T-cell (primary cell): ENCODE results near the gene ARHGAP8. TPM values are rescaled to one million over a fixed set of nuclear protein-coding genes. Genes with fewer than 3 reads are reported as not detected.

Experiments used
- ATAC-seq, 4 experiments: fragments of 200-7000 bp in 3 of 4; fragments of 150-1000 bp in 1 of 4; cut with Tn5 transposase; replicated peaks in 1 of 4; 1 replicate in 3 of 4; 2 replicates in 1 of 4; pipeline ENCODE4 v1.10.0; 2021; ENCODE audit warnings: moderate library complexity in 3 of 4, mild to moderate bottlenecking in 2 of 4, moderate number of reproducible peaks in 1 of 4
- CTCF ChIA-PET, 2 donors: fragments of 300-600 bp; sonication (Branson Sonifier 250); formaldehyde crosslinking; loops; one replicate each; lab custom pipeline; 2022; ENCODE audit warnings: antibody characterized with exemption in 2 of 2; lab: Charles Lee
- POLR2A ChIA-PET, 2 donors: fragments of 300-600 bp; sonication (Branson Sonifier 250); formaldehyde crosslinking; loops; one replicate each; lab custom pipeline; 2022; ENCODE audit warnings: antibody characterized with exemption in 2 of 2; lab: Charles Lee
- DNase-seq, 35 experiments: peaks; one replicate each; pipeline versions ENCODE4 v3.0.0 to v3.0.0-alpha.2; 2013 to 2023
- H3K27ac ChIP-seq: one replicate; pipeline ENCODE4 v1.5.1; 2013; ENCODE audit warnings: low read length
- H3K27me3 ChIP-seq, 2 experiments: replicated peaks in 1 of 2; 1 replicate in 1 of 2; 2 replicates in 1 of 2; pipeline versions ENCODE4 v1.6.1 to v1.7.0; 2013; ENCODE audit warnings: low read length in 1 of 2, mixed read lengths in 1 of 2; ENCODE audit not compliant: control insufficient read depth in 2 of 2, insufficient read depth in 2 of 2; ENCODE audit errors: extremely low read depth in 1 of 2
- H3K36me3 ChIP-seq, 2 donors: 1 replicate in 1 of 2; 2 replicates in 1 of 2; pipeline versions ENCODE4 v1.6.1 to v1.7.0; 2013; ENCODE audit warnings: low read length in 1 of 2; ENCODE audit not compliant: control insufficient read depth in 2 of 2, insufficient read depth in 1 of 2; ENCODE audit errors: extremely low read depth in 1 of 2
- H3K4me1 ChIP-seq, 2 experiments: 1 replicate in 1 of 2; 2 replicates in 1 of 2; pipeline versions ENCODE4 v1.6.1 to v1.7.0; 2013; ENCODE audit warnings: low read length in 2 of 2, mixed read lengths in 1 of 2; ENCODE audit not compliant: insufficient read depth in 2 of 2, control insufficient read depth in 1 of 2; ENCODE audit errors: extremely low read depth in 1 of 2
- H3K4me3 ChIP-seq, 2 donors: 1 replicate in 1 of 2; 2 replicates in 1 of 2; pipeline versions ENCODE4 v1.5.1 to v1.7.0; 2013; ENCODE audit warnings: mild to moderate bottlenecking in 2 of 2, low read length in 1 of 2, moderate library complexity in 1 of 2; ENCODE audit not compliant: control insufficient read depth in 1 of 2; ENCODE audit errors: extremely low read depth in 1 of 2
- H3K9me3 ChIP-seq: 2 replicates; pipeline ENCODE4 v1.7.0; 2013
- H3K27ac Mint-ChIP-seq, 2 donors: one replicate each; pipeline ENCODE4 v1.8.0; 2020 to 2021; ENCODE audit warnings: mild to moderate bottlenecking in 2 of 2, mixed read lengths in 2 of 2
- H3K27me3 Mint-ChIP-seq, 2 donors: one replicate each; pipeline ENCODE4 v1.8.0; 2021 to 2022; ENCODE audit warnings: mixed read lengths in 2 of 2
- H3K36me3 Mint-ChIP-seq: one replicate; pipeline ENCODE4 v1.8.0; 2021; ENCODE audit warnings: mixed read lengths
- H3K4me1 Mint-ChIP-seq, 3 donors: one replicate each; pipeline ENCODE4 v1.8.0; 2020 to 2022; ENCODE audit warnings: mixed read lengths in 3 of 3, mild to moderate bottlenecking in 1 of 3
- H3K4me3 Mint-ChIP-seq, 3 donors: one replicate each; pipeline ENCODE4 v1.8.0; 2020 to 2022; ENCODE audit warnings: mild to moderate bottlenecking in 3 of 3, mixed read lengths in 3 of 3, moderate library complexity in 3 of 3
- H3K9me3 Mint-ChIP-seq, 3 donors: one replicate each; pipeline ENCODE4 v1.8.0; 2020 to 2022; ENCODE audit warnings: mixed read lengths in 3 of 3
- WGBS: methylation state at CpG from one replicate; pipeline ENCODE4 v1.1.5; 2013; ENCODE audit warnings: missing lambda C conversion rate; ENCODE audit not compliant: insufficient coverage; 5-methylcytosine and 5-hydroxymethylcytosine counted together
- total RNA-seq, 35 experiments: library from RNA in 6 of 35; stranded (reverse) in 6 of 35; fragments of 120-200 nt in 1 of 35; gene quantifications; one replicate each; pipeline versions ENCODE4 v1.2.1 to v1.2.4 and lab custom pipeline; 2013 to 2026

The ARHGAP8 gene
- total RNA-seq, 5 donors from 2014 or later (not counting 1 experiment from before 2014, with no cell fraction given), result 0.59 to 4.7 (median 2.0) TPM

DNA sequence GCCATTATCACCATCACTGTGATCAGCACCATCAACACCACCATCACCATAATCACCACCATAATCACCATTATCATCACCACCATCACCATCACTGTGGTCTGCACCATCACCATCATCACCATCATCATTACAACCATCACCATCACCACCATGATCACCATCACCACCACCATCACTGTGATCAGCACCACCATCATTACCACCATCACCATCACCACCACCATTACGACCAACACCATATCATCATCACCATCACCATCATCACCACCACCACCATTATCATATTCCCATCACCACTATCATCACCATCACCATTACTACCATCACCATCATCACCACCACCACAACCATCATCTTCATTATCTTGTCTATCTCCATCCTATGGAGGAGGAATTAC lies 132.2 kb downstream of the ARHGAP8 start:
- Histone ChIP-seq H3K4me3 (no peak overlapping the region), H3K9me3 (no peaks in the 10 kb centered on the region), H3K27ac (no peak overlapping the region), H3K36me3 (no peaks in the 10 kb centered on the region), H3K4me1 (no peaks in the 10 kb centered on the region), H3K27me3 (peaks cover 0 to 10% of the 10 kb centered on the region in 2 experiments)
- H3K4me3 Mint-ChIP-seq, result no peak overlapping the region
- H3K27me3 Mint-ChIP-seq, result peaks cover 0 to 5% of the 10 kb centered on the region in 2 donors
- no peak overlapping the region for H3K27ac Mint-ChIP-seq
- WGBS, result 82% methylated on average over 1 of the region's 1 CpG
- no peaks in the 10 kb centered on the region for H3K36me3 Mint-ChIP-seq
- H3K4me1 Mint-ChIP-seq, result no peaks in the 10 kb centered on the region
- ATAC-seq (no peak), DNase-seq (no peak)
- POLR2A ChIA-PET, result no interaction called here
- H3K9me3 Mint-ChIP-seq, result no peaks in the 10 kb centered on the region
- CTCF ChIA-PET, result no interaction called here

GRCh38 chr22:44884968-44885805 lies 132.8 kb downstream of the ARHGAP8 start:
- H3K27ac Mint-ChIP-seq, result no peak overlapping the region
- H3K4me1 Mint-ChIP-seq, result no peaks in the 10 kb centered on the region
- no peaks in the 10 kb centered on the region for H3K9me3 Mint-ChIP-seq
- H3K9me3 ChIP-seq, result no peaks in the 10 kb centered on the region
- WGBS, result 86% methylated on average over 12 of the region's 18 CpGs
- no peak for DNase-seq
- no peaks in the 10 kb centered on the region for H3K36me3 Mint-ChIP-seq
- H3K27me3 Mint-ChIP-seq, result peaks cover 0 to 5% of the 10 kb centered on the region in 2 donors
- H3K4me3 Mint-ChIP-seq, result no peak overlapping the region
- H3K27me3 ChIP-seq, result peaks cover 0 to 10% of the 10 kb centered on the region in 2 experiments
- no peak overlapping the region for H3K4me3 ChIP-seq
- ChIA-PET CTCF (no interaction called here), POLR2A (no interaction called here)
- no peak for ATAC-seq
- no peaks in the 10 kb centered on the region for H3K36me3 ChIP-seq
- H3K4me1 ChIP-seq, result no peaks in the 10 kb centered on the region
- H3K27ac ChIP-seq, result no peak overlapping the region

GRCh38 chr22:44885806-44886360 lies 133.5 kb downstream of the ARHGAP8 start:
- Mint-ChIP-seq H3K27ac (no peak overlapping the region), H3K36me3 (no peaks in the 10 kb centered on the region), H3K4me3 (no peak overlapping the region), H3K4me1 (no peaks in the 10 kb centered on the region), H3K27me3 (peaks cover 0 to 4% of the 10 kb centered on the region in 2 donors), H3K9me3 (no peaks in the 10 kb centered on the region)
- ChIA-PET CTCF (interaction anchor here in 1 of 2 donors (0.6 kb wide), 1 partner anchor 39 kb away, joined by 5 read pairs; no protein-coding TSS in a partner anchor), POLR2A (no interaction called here)
- Histone ChIP-seq H3K36me3 (no peaks in the 10 kb centered on the region), H3K4me1 (no peaks in the 10 kb centered on the region), H3K27ac (no peak overlapping the region), H3K4me3 (no peak overlapping the region), H3K9me3 (no peaks in the 10 kb centered on the region), H3K27me3 (peaks cover 0 to 8% of the 10 kb centered on the region in 2 experiments)
- no peak for DNase-seq
- WGBS, result 74% methylated on average over 7 of the region's 14 CpGs
- no peak for ATAC-seq

DNA sequence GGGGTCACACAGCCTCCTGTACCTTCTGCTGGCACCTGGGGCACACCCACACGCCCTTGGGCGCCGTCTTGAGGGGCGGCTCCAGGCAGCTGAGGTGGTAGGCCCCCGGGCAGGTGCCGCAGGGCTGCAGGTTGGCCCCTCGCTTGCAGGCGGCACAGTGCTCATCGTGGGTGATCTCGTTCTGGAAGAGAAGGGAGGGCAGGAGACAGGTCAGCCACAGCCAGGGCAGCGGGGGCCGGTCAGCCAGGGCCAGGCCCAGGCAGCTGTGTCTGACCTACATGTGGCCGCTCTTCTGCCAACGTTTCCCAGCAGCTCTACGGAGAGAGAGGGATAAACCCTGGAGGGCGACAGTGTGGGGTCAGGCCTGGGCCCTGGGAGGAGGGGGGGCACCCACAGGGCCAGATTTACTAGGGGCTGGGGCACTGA lies 135.6 kb downstream of the ARHGAP8 start:
- ChIA-PET POLR2A (no interaction called here), CTCF (no interaction called here)
- Histone ChIP-seq H3K4me1 (no peaks in the 10 kb centered on the region), H3K27me3 (peaks cover 0 to 9% of the 10 kb centered on the region in 2 experiments), H3K27ac (no peak overlapping the region), H3K9me3 (no peaks in the 10 kb centered on the region), H3K36me3 (no peaks in the 10 kb centered on the region), H3K4me3 (no peak overlapping the region)
- no peaks in the 10 kb centered on the region for H3K9me3 Mint-ChIP-seq
- no peak overlapping the region for H3K27ac Mint-ChIP-seq
- H3K27me3 Mint-ChIP-seq, result no peaks in the 10 kb centered on the region
- ATAC-seq (no peak), DNase-seq (no peak)
- no peak overlapping the region for H3K4me3 Mint-ChIP-seq
- H3K36me3 Mint-ChIP-seq, result no peaks in the 10 kb centered on the region
- 77% methylated on average over 11 of the region's 16 CpGs for WGBS
- H3K4me1 Mint-ChIP-seq, result no peaks in the 10 kb centered on the region

DNA sequence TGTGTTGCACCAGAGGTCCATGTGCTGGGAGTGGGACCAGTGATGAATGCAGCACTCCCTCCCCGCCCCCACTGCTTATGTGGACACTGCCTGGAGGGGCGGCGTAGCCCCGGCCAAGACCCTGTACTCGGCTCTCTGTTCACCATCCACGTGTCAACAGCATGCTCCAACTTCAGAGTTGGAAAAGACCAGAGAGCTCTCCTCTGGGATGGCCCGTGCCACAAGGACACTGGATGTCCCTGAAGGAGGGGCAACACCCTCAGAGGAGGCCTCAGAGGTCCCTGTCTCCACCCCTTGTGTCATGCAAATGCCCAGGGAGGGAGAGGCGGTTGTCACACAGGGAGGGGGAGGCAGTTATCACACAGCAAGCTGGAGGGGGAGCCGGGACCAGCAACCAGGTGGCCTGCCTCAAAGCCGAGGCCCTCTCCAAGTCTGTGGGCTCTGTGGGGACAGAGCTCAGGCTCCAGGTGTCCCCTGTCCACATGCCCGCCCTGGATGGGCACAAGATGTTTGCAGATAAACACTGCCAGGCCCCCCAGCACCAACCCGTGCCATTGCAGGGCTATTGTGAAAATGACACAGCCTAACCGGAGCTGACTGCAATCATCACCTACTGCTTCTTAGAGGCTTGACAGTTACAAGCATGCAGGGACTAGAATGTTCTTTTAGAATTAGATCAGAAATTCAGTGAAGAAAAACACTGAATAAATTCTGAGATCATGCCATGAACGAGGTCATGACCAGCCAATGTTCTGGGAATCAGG lies 136.3 kb downstream of the ARHGAP8 start:
- Histone ChIP-seq H3K9me3 (no peaks in the 10 kb centered on the region), H3K27ac (no peak overlapping the region), H3K27me3 (peaks cover 0 to 13% of the 10 kb centered on the region in 2 experiments), H3K4me3 (no peak overlapping the region), H3K4me1 (no peaks in the 10 kb centered on the region), H3K36me3 (no peaks in the 10 kb centered on the region)
- 74% methylated on average over 10 of the region's 14 CpGs for WGBS
- DNase-seq, result no peak
- CTCF ChIA-PET, result no interaction called here
- Mint-ChIP-seq H3K27me3 (peaks cover 0 to 2% of the 10 kb centered on the region in 2 donors), H3K9me3 (no peaks in the 10 kb centered on the region), H3K36me3 (no peaks in the 10 kb centered on the region), H3K4me3 (no peak overlapping the region), H3K27ac (no peak overlapping the region), H3K4me1 (no peaks in the 10 kb centered on the region)
- POLR2A ChIA-PET, result no interaction called here
- no peak for ATAC-seq

DNA sequence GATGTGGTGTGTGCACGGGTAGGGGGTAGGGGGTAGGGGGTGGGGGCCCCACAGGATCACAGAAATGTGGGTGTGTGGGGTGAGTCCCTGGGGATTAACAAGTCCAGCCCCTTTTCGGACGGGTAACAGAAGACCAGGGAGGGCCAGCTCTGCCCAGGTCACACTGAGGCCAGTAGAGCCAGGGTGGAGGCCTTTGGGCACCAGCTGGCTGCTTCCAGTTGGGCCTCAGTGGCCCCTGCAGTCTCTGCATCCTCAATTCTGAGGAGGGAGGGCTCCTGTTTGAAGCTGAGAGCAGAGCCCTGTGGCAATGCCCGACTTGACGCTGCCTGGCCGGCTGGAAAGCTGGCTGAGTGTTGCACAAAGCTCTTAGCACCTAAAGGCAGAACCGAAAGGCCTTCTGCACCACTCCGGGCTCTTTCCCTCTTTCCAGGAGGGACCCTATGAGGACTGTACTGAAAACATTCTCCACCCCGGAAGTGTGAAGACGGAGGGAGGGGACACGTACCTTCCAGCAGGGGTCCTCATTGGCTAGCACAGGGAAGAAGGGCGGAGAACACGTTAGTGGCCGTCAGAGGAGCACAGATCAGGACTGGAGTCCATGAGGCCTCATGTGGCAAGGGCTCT lies 137.0 kb downstream of the ARHGAP8 start:
- H3K4me3 Mint-ChIP-seq, result no peak overlapping the region
- WGBS, result 88% methylated on average over 12 of the region's 14 CpGs
- ATAC-seq, result no peak

More for the DNA sequence above, 137.0 kb downstream of the ARHGAP8 start:
- no peaks in the 10 kb centered on the region for H3K9me3 ChIP-seq
- POLR2A ChIA-PET, result no interaction called here
- H3K27ac ChIP-seq, result no peak overlapping the region
- Mint-ChIP-seq H3K4me1 (no peaks in the 10 kb centered on the region), H3K9me3 (no peaks in the 10 kb centered on the region), H3K27ac (no peak overlapping the region), H3K36me3 (no peaks in the 10 kb centered on the region), H3K27me3 (peaks cover 0 to 2% of the 10 kb centered on the region in 2 donors)
- H3K36me3 ChIP-seq, result no peaks in the 10 kb centered on the region
- peaks cover 0 to 13% of the 10 kb centered on the region in 2 experiments for H3K27me3 ChIP-seq
- H3K4me1 ChIP-seq, result no peaks in the 10 kb centered on the region
- CTCF ChIA-PET, result no interaction called here
- DNase-seq, result no peak
- no peak overlapping the region for H3K4me3 ChIP-seq
